ENCODE measurements around the gene UBASH3A.
"Not testable (repeated sequence)": the region's sequence is repeated elsewhere in the genome, so short reads cannot be mapped to it uniquely, and the experiment has no call there.

The UBASH3A gene

GRCh38 chr21:42392731-42393442, 10.8 kb upstream of the UBASH3A start:
- no peak for DNase-seq

- DNase-seq, result no peak
Measured at GRCh38 chr21:42393443-42393950, 10.2 kb upstream of the UBASH3A start.

- DNase-seq, result no peak
Measured at GRCh38 chr21:42395302-42395701, 8.4 kb upstream of the UBASH3A start.

- DNase-seq, result no peak
Measured at GRCh38 chr21:42395905-42396651, 7.6 kb upstream of the UBASH3A start, which contains the start of gene TMPRSS3. TSS of gene TMPRSS3 (minus strand) at chr21:42396052. CDS start at chr21:42395417, 635 bp downstream.

GRCh38 chr21:42396799-42397745, 6.6 kb upstream of the UBASH3A start:
- DNase-seq, result no peak

GRCh38 chr21:42397746-42398394, 5.8 kb upstream of the UBASH3A start:
- DNase-seq, result no peak

- DNase-seq, result no peak
Measured at GRCh38 chr21:42398436-42399028, 5.2 kb upstream of the UBASH3A start.

- DNase-seq, result no peak
Measured at GRCh38 chr21:42400525-42400924, 3.2 kb upstream of the UBASH3A start.

GRCh38 chr21:42401154-42401553, 2.5 kb upstream of the UBASH3A start:
- DNase-seq, result no peak

GRCh38 chr21:42401820-42402251, 1.9 kb upstream of the UBASH3A start:
- DNase-seq, result no peak

GRCh38 chr21:42404539-42404938, 837 bp downstream of the UBASH3A start:
- no peak for DNase-seq

GRCh38 chr21:42405064-42406013, 1.6 kb downstream of the UBASH3A start:
- no peak for DNase-seq

- no peak for DNase-seq
Measured at GRCh38 chr21:42406201-42406621, 2.5 kb downstream of the UBASH3A start.

- no peak for DNase-seq
Measured at GRCh38 chr21:42406866-42407265, 3.2 kb downstream of the UBASH3A start.

GRCh38 chr21:42407476-42407875, 3.8 kb downstream of the UBASH3A start:
- DNase-seq, result no peak

GRCh38 chr21:42408718-42409117, 5.0 kb downstream of the UBASH3A start:
- DNase-seq, result not testable (repeated sequence)

- DNase-seq, result no peak
Measured at GRCh38 chr21:42409366-42409765, 5.7 kb downstream of the UBASH3A start.

GRCh38 chr21:42411197-42411869, 7.6 kb downstream of the UBASH3A start:
- DNase-seq, result no peak

- no peak for DNase-seq
Measured at GRCh38 chr21:42411891-42412635, 8.4 kb downstream of the UBASH3A start.

GRCh38 chr21:42412636-42412933, 8.9 kb downstream of the UBASH3A start:
- DNase-seq, result no peak
